OCI-LY7 (cell line): ENCODE results near the gene STAT2. TPM values are rescaled to one million over a fixed set of nuclear protein-coding genes. Genes with fewer than 3 reads are reported as not detected.
"Not testable (repeated sequence)": the region's sequence is repeated elsewhere in the genome, so short reads cannot be mapped to it uniquely, and the experiment has no call there.

Source experiments
- BruUV-seq: library from RNA; stranded (reverse); fragments of 400-500 nt; replicated peaks from 2 replicates; lab custom pipeline; 2021; lab: Mats Ljungman, UMichigan
- CTCF ChIA-PET: fragments of 300-600 bp; sonication (Branson Sonifier 250); formaldehyde crosslinking; loops from one replicate; lab custom pipeline; 2022; ENCODE audit warnings: antibody characterized with exemption; ENCODE audit not compliant: unreplicated experiment; lab: Charles Lee
- POLR2A ChIA-PET: fragments of 300-600 bp; sonication (Branson Sonifier 250); formaldehyde crosslinking; loops from one replicate; lab custom pipeline; 2022; ENCODE audit warnings: antibody characterized with exemption; lab: Charles Lee
- DNase-seq: peaks from one replicate; pipeline ENCODE4 v3.0.0-alpha.2; 2015; ENCODE audit warnings: low spot score
- H2AFZ ChIP-seq: fragments of 200-600 bp; sonication (generic), shearing (Covaris generic); 2 replicates; pipeline ENCODE4 v1.6.1; 2014; ENCODE audit warnings: mild to moderate bottlenecking, antibody characterized with exemption, low read length, moderate library complexity
- H3K27ac ChIP-seq: fragments of 200-600 bp; sonication (generic); 2 replicates; pipeline ENCODE4 v1.5.1; 2014; ENCODE audit warnings: mixed run types, low read depth, mild to moderate bottlenecking, moderate library complexity, low read length, inconsistent platforms; ENCODE audit not compliant: poor library complexity, severe bottlenecking
- H3K36me3 ChIP-seq: fragments of 200-600 bp; sonication (generic); 2 replicates; pipeline ENCODE4 v1.6.1; 2014; ENCODE audit warnings: mild to moderate bottlenecking, antibody characterized with exemption, low read length, moderate library complexity, mixed read lengths; ENCODE audit not compliant: insufficient read depth
- H3K4me1 ChIP-seq: fragments of 200-600 bp; sonication (generic); 2 replicates; pipeline ENCODE4 v1.5.1; 2014; ENCODE audit warnings: mild to moderate bottlenecking, low read length; ENCODE audit not compliant: insufficient read depth, poor library complexity, severe bottlenecking
- H3K4me2 ChIP-seq: fragments of 200-600 bp; sonication (generic); 2 replicates; pipeline ENCODE4 v1.6.1; 2014; ENCODE audit warnings: mild to moderate bottlenecking, low read length
- H3K4me3 ChIP-seq: fragments of 200-600 bp; sonication (generic); 2 replicates; pipeline ENCODE4 v1.5.1; 2014; ENCODE audit warnings: mild to moderate bottlenecking, low read depth, low read length; ENCODE audit not compliant: poor library complexity, severe bottlenecking
- H3K79me2 ChIP-seq: fragments of 200-600 bp; sonication (generic); 2 replicates; pipeline ENCODE4 v1.6.1; 2016; ENCODE audit warnings: low read depth, mild to moderate bottlenecking, low read length, moderate library complexity, mixed read lengths; ENCODE audit not compliant: insufficient read depth
- H3K9me2 ChIP-seq: fragments of 200-600 bp; sonication (generic); 2 replicates; pipeline ENCODE4 v1.6.1; 2016; ENCODE audit warnings: mild to moderate bottlenecking, low read length, mixed read lengths; ENCODE audit not compliant: insufficient read depth
- H3K9me3 ChIP-seq: fragments of 200-600 bp; sonication (generic); 2 replicates; pipeline ENCODE4 v1.6.1; 2014; ENCODE audit warnings: mild to moderate bottlenecking, mixed run types, low read length, mixed read lengths
- H4K20me1 ChIP-seq: fragments of 200-600 bp; sonication (generic); 2 replicates; pipeline ENCODE4 v1.6.1; 2014; ENCODE audit warnings: mild to moderate bottlenecking, antibody characterized with exemption, low read length, moderate library complexity, mixed read lengths; ENCODE audit not compliant: insufficient read depth
- EZH2phosphoT487 ChIP-seq: fragments of 200-600 bp; sonication (generic); IDR thresholded peaks from 2 replicates; pipeline ENCODE4 v1.6.1; 2018; ENCODE audit warnings: low read depth, borderline replicate concordance, mild to moderate bottlenecking, mixed run types, antibody characterized with exemption, low read length, moderate library complexity, mixed read lengths
- intact Hi-C: fragments of 100-400 bp; cut with micrococcal nuclease; formaldehyde crosslinking; loops from one replicate; pipeline ENCODE4 v1.10.0; 2022; ENCODE audit not compliant: unreplicated experiment
- total RNA-seq, 2 experiments: library from RNA; depleted of rRNA in 1 of 2; stranded (reverse); fragments of >200 nt in 1 of 2; shearing (Covaris generic) in 1 of 2; gene quantifications; 2 replicates each; pipeline ENCODE4 v1.2.3, GENCODE V29; 2014 to 2022
- TF ChIP-seq, protein P1 (sequence below): fragments of 200-600 bp; sonication (generic); conservative IDR thresholded peaks from 2 replicates; pipeline ENCODE4 v1.5.1; 2014; ENCODE audit warnings: mild to moderate bottlenecking, antibody characterized with exemption, low read length, moderate library complexity, mixed read lengths

STAT2 gene
- total RNA-seq, 2 experiments from 2014 or later = 75.3 to 126 TPM

GRCh38 chr12:56326533-56326932 lies 33.4 kb downstream of the STAT2 start:
- H3K4me2 ChIP-seq = no peak overlapping the region
- BruUV-seq = no TSS peak
- ChIA-PET POLR2A (interaction anchor here (0.6 to 1.4 kb wide), 3 partner anchors 33 to 130 kb away, joined by 3 to 5 read pairs (median 4); partner anchors contain the start of gene STAT2), CTCF (interaction anchor here (0.5 kb wide), 1 partner anchor 246 kb away, joined by 8 read pairs; no protein-coding TSS in a partner anchor)
- H3K4me1 ChIP-seq = no peaks in the 10 kb centered on the region
- TF ChIP-seq EZH2phosphoT487 = no peak
- TF ChIP-seq, protein P1, sequence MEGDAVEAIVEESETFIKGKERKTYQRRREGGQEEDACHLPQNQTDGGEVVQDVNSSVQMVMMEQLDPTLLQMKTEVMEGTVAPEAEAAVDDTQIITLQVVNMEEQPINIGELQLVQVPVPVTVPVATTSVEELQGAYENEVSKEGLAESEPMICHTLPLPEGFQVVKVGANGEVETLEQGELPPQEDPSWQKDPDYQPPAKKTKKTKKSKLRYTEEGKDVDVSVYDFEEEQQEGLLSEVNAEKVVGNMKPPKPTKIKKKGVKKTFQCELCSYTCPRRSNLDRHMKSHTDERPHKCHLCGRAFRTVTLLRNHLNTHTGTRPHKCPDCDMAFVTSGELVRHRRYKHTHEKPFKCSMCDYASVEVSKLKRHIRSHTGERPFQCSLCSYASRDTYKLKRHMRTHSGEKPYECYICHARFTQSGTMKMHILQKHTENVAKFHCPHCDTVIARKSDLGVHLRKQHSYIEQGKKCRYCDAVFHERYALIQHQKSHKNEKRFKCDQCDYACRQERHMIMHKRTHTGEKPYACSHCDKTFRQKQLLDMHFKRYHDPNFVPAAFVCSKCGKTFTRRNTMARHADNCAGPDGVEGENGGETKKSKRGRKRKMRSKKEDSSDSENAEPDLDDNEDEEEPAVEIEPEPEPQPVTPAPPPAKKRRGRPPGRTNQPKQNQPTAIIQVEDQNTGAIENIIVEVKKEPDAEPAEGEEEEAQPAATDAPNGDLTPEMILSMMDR = no peak
- DNase-seq = no peak
- no peak overlapping the region for H2AFZ ChIP-seq
- no peaks in the 10 kb centered on the region for H3K9me2 ChIP-seq
- H4K20me1 ChIP-seq = no peaks in the 10 kb centered on the region
- no peak overlapping the region for H3K4me3 ChIP-seq
- intact Hi-C loops = no loop called here
- no peak overlapping the region for H3K27ac ChIP-seq
- H3K36me3 ChIP-seq = peaks cover 50% of the 10 kb centered on the region; the same call in 1 of the 2 replicates
- no peaks in the 10 kb centered on the region for H3K79me2 ChIP-seq
- H3K9me3 ChIP-seq = no peaks in the 10 kb centered on the region

DNA sequence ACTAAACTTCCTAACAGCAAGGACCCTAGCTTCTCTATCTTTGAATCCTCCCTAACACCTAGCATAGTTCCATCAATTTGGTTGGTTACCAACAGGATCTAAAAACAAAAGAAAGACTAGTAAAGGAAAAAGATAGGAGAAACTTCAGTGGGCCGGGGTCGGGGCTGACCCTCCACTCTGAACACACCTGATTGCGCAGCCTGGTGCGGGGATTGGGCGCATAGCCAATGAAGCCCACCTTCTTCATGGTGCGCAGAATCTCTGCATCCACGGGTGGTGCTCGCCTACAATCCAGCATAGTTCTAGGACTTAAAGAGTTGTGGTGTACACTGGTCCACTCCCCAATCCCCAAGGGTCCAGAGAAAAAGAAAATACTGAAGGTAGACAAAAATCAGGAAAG lies 33.8 kb downstream of the STAT2 start:
- POLR2A ChIA-PET = interaction anchor here (0.6 to 1.6 kb wide), 3 partner anchors 10 to 131 kb away, joined by 3 to 7 read pairs (median 5); partner anchors contain the start of gene CNPY2
- H3K9me2 ChIP-seq = no peaks in the 10 kb centered on the region
- peaks cover 50% of the 10 kb centered on the region; the same call in 1 of the 2 replicates for H3K36me3 ChIP-seq
- CTCF ChIA-PET = no interaction called here
- no peak overlapping the region for H3K4me2 ChIP-seq
- DNase-seq = no peak
- no TSS peak for BruUV-seq
- no peak overlapping the region for H3K27ac ChIP-seq
- intact Hi-C loops = no loop called here
- H2AFZ ChIP-seq = no peak overlapping the region
- H3K4me3 ChIP-seq = no peak overlapping the region
- H3K9me3 ChIP-seq = no peaks in the 10 kb centered on the region
- no peaks in the 10 kb centered on the region for H3K4me1 ChIP-seq
- H4K20me1 ChIP-seq = no peaks in the 10 kb centered on the region
- TF ChIP-seq EZH2phosphoT487 = no peak
- no peaks in the 10 kb centered on the region for H3K79me2 ChIP-seq

- Histone ChIP-seq H3K36me3 (peaks cover 59% of the 10 kb centered on the region), H3K9me3 (no peaks in the 10 kb centered on the region), H3K27ac (no peak overlapping the region), H2AFZ (no peak overlapping the region), H3K4me3 (no peak overlapping the region), H4K20me1 (no peaks in the 10 kb centered on the region), H3K4me2 (no peak overlapping the region), H3K9me2 (no peaks in the 10 kb centered on the region), H3K4me1 (no peaks in the 10 kb centered on the region), H3K79me2 (no peaks in the 10 kb centered on the region)
- ChIA-PET POLR2A (no interaction called here), CTCF (no interaction called here)
- DNase-seq = no peak
- no TSS peak for BruUV-seq
- intact Hi-C loops = no loop called here
- TF ChIP-seq, protein P1 = no peak
- TF ChIP-seq EZH2phosphoT487 = no peak
Measured at GRCh38 chr12:56324206-56324605, 35.7 kb downstream of the STAT2 start.

- H3K79me2 ChIP-seq, H3K27ac ChIP-seq, H3K4me1 ChIP-seq, H2AFZ ChIP-seq, H3K9me3 ChIP-seq, BruUV-seq, H4K20me1 ChIP-seq, H3K4me3 ChIP-seq, intact Hi-C loops, DNase-seq, H3K9me2 ChIP-seq, CTCF ChIA-PET, H3K4me2 ChIP-seq: not testable (repeated sequence)
- POLR2A ChIA-PET = interaction anchor here (0.6 to 0.7 kb wide), 3 partner anchors 39 to 163 kb away, joined by 3 to 4 read pairs (median 3); partner anchors contain the start of gene STAT2
- H3K36me3 ChIP-seq = peaks cover 59% of the 10 kb centered on the region
Measured at GRCh38 chr12:56321610-56322009, 38.3 kb downstream of the STAT2 start.
